ENCODE data around the gene TAF3.

TAF3 gene

DNA sequence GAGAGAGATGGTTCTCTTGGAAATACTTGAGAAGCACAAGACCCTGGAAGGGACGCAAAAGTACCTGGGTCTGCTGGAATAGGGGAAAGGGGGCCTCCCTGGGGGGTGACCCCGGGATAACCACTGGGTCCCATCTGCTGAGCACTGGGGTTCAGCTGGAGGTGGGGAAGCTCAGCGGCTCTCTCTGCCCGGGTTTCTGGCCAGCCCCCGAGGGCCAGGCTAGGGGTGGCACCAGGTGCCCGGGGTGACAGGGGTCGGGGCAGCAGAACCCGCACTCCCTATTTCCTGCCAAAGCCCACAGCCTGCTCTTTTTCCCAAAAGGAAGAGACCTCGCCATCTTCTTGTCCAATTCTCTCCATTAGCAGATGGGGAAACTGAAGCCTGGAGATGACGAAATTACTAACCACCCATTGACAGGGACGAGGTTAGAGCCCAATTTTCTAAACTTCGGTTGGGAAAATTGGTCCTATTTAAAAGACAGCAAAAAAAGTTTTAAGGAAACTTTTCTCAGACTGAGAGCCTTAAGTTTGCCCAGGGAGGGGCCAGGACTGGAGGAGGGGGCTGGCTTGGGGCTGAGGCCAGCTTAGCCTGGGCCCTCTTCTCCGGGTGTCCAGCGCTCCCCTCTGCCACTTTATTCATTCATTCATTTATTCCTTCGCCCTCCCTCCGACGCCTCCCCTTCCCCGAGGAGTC is 218.3 kb downstream of the TAF3 start:
- peak; percentile 8 for DNase-seq

- DNase-seq, result peak; percentile 27
Measured at GRCh38 chr10:8037199-8037801, 219.0 kb downstream of the TAF3 start.

GRCh38 chr10:8037941-8038894 is 219.9 kb downstream of the TAF3 start:
- peak; percentile 26 for DNase-seq

DNA sequence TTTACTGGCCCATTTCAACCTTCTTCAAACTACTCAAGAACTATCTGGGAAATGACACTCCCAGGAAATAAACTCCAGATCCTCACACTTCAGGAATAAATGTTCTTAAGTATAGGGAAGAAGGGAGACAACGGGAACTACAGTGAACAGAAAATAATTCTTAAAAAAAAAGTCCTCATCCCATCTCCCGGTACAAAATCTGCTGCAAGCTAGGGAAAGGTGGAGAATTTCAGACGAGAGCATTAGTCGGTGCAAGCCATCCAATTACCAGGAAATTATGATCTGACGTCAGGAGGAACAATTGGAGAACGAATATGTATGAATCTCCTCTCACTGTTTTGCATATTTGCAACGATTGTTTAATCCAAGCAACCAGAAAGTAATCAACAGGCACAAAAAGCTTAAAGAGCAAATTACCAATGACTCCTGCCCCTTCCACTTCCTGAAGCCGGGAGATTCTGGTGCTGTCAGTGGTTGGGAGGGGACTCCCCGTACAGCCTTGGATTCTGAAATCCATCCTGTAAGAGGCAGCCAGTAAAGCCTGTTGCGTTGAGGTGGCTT is 221.1 kb downstream of the TAF3 start:
- DNase-seq, result peak; percentile 11

GRCh38 chr10:8040651-8041050 is 222.3 kb downstream of the TAF3 start:
- DNase-seq, result no peak

DNA sequence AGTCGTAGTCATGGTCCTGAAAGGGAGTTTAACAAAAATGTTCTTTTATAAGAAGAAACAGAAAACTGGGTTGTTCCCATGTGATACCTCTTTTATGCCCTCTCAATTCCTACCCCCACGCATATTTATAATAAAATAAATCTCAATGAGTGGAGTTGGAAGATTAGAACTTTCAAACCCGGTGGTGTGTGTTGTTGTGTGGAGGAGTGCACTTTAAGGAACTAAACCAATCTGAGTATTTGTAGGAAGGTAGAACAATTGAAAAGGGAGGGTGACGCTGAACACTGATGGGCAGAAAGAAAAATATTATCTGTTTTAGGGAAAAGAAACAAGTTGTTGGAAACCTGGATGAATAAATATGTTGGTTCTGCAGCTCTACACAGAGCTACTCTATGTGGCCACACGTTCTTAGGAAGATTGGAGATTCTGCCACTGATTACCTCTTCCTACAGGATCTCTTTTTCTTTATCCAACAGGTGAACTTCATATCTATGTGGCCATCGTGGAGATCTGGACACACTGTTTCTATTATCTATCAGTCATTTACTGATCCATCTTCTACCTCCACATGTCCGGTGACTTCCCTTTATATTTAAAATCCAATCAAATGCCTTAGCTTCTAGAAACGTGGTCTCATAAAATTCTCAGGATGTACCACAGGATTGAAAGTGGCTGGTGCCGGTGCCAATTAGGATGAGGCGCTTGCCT is 223.1 kb downstream of the TAF3 start:
- DNase-seq, result peak; percentile 6

DNA sequence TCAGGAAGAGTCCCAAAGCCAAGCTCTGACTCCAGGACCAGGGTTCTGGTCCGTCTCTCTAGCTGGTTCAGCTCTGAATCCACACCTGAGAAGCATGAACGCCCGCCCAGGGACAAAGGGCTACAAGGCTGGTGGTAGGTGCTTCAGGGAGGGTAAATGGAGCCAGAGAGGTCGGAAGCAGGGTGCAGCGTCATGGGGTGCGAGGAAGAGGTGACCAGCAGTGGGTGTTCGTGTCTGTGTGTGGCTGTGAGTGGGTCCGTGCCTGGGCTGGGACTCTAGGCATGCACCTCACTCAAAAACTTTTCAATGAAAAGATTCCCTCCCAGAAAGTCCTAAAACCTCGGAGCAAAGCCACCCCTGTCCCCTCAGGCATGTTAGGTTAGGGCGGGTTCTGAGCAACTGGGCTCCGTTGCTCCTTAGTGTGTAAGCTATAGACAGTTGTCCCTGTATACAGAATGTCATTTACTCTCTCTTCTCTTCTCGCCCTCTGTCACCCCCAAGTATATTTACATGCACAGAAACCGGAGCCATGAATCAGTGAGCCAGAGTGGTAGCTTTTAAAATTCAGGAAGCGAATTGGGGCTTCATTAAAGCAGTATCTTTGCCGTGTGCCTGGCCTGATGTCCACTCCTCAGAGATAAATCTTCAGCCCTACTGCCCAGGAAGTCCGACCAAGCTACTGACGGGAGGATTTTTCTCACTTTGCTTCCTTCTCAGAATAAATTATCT is 223.9 kb downstream of the TAF3 start:
- no peak for DNase-seq

DNA sequence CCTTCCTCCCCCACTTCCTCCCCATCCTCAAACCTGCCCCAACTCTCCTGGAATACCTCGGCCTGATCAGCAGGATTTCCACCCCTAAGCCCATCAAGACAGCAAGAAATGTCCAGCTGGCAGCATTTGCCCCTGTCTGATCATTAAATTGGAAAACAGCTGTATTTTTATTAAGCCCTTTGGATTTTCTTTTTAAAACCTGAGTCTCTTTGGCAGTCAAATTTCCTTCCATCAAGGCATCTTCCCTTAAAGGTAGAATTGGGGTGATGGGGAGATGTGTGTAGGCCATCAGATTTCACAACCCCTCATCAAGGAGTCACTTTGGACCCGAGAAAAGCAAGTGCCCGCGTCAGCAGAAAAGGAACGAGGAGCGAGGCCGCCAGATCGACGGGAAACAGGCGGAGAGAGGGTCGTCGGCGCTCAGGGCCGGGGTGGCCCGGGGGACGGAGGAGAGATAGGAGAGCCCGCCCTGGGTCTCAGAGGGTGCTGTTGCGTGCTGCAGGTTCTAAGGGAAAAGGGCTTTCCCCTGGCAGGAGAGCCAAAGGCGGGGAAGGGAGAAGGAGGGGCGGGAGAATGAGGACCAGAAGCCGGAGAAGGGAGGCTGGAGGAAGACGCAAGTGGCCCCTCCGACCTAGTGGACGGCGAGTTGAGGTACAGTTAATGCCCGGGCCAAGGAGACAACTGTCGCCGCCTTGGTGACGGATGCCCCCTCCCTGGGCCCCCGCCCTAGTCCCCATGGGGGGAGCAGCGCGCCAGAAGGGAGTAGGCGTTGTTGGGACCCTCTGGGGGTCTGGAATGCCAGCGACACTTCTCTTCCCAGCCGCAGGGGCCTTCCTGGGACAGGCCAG is 224.6 kb downstream of the TAF3 start:
- no peak for DNase-seq

GRCh38 chr10:8043569-8044306 is 225.4 kb downstream of the TAF3 start:
- peak; percentile 54 for DNase-seq

- no peak for DNase-seq
Measured at GRCh38 chr10:8044331-8044907, 226.1 kb downstream of the TAF3 start.

DNA sequence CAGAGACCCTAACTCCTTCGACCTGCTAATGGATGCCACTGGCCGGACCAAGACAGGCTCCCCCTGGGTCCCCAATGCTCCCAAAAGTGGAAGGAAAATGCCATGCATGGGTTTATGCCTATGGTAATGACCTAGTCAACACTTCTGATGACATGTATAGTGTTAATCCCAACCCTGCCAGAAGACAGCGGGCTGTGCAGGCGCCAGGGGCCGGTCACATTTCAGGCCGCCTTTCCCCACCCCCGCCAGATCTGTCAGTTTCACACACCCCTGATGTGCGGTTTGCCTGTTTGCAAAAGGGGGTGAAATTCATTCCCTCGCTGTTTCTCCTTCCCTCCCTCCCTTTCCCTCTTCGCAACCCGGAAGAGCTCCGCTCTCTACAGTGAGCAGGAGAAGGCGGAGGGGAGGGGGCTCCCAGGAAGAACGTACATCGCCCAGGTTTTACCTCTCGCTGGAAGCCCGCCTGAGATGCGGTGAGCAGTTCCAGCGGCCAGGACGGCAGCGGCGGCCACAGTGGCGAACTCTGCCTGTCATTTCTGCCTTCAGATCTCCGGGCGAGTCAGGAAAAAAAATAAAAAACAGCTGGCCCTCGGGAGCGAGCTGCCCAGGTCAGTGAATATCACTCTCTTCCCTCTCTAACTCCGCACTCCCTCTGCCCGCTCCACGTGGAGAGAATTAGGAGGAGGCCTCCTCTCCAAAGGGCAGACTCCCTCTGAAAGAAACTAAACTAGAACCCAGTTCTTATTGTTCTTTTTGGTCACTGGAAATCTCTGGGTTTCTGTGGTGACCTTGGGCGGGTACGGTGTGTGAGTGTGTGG is 226.8 kb downstream of the TAF3 start:
- peak; percentile 26 for DNase-seq

GRCh38 chr10:8045726-8046494 is 227.6 kb downstream of the TAF3 start:
- peak; percentile 8 for DNase-seq

DNA sequence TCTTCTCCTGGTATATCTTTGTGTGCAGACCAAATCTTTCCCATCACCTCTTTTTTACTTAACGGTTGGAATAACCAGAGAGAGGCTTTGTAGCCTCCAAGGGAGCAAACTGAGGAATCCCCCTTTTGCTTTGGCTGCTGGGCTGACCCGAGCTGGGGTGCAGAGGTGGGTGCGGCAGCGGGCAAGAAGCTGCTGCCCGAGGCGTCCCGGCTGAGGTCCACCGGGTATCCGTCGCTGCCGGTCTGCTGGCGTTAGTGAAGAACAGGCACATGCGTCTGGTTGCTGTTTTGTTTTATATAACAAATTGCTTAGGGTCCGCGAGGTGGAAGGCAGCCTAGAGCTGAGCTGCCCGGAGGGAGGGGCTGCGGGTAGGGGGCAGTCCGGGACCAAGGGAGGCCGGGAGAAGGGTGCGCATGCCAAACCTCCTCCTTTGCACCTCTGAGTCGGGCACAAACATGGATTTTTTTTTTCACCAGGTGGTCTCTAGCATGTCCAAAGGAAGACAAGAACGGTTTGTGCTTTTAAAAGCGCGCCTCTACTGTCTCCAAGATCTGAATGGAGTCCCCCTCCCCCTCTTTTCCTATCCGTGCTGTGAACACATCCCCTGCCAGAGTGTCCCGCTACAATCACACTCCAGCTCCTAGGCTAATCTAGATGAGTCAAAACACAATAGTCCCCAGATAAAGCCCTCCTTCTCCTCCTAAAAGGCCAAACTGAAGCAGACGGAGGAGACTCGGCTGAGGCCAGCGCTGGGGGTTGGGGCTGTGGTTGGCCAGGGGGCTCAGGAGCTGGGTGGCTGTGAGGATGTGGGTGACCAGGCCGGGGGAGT is 229.4 kb downstream of the TAF3 start:
- DNase-seq, result peak; percentile 6

GRCh38 chr10:8048281-8049008 is 230.1 kb downstream of the TAF3 start:
- peak; percentile 88 for DNase-seq

DNA sequence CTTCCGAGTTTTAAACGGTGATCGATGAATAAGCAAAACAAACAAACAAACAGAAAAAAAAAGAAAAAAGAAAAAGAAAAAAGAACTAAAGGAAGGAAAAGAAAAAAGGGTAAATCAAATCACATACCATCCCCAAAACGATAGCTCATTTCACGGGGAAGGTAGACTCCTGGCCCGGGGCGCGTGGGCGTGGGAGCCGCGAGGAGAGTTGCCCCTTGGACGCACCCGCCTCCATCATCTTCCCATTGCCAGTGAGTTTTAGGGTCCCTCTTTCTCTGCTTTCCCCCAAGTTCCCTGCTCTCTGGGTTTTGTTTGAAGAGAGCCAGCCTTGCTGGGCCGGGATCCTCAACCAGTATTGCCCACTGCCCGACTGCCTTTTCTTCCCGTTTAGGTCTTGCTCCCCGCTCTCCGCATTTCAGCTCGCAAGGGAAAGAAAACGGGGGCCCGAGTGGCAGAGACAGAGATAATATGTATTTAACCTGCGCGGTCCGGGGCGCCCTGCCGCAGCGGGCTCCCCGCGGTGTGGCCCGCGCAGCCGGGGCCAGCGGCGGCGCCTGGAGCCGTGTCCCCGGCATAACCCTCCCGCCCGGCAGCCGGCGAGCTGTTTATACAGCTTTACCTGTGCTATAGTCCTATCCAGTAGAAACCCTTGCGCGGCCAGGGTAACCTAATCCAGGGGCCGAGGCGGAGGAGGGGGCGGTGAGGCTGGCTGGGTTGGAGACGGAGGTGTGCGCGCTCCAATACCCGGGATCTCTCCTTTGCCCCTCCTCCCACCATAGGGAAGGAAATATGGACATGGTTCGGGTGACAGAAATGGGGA is 230.9 kb downstream of the TAF3 start:
- DNase-seq, result no peak
